ENCODE results near the gene GRK7. TPM values are rescaled to one million over a fixed set of nuclear protein-coding genes. Genes with fewer than 3 reads are reported as not detected.
"Not testable (repeated sequence)": the region's sequence is repeated elsewhere in the genome, so short reads cannot be mapped to it uniquely, and the experiment has no call there.

GRK7 gene
- total RNA-seq, 1 donor from 2014 or later, result not detected

DNA sequence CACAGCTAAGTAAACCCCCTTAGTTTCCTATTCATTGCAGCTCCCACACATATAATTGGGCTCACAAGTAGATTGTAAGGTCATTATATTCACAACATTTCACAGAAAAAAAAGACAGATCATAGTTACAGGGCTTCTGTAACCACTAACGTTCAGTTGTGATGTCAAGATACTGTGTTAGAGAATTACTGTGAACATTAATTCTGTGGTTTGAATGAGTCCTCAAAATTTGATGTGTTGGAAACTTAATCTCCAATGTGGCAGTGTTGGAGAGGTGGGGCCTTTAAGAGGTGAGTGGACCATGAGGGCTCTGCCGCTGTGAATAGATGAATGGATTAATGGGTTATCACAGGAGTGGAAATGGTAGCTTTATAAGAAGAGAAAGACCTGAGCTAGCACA, 21.3 kb downstream of the GRK7 start:
- no peak overlapping the region for H3K4me3 Mint-ChIP-seq (ENCODE audit: unreplicated experiment)
- H3K27ac Mint-ChIP-seq (ENCODE audit: unreplicated experiment), result no peak overlapping the region
- DNase-seq (ENCODE audit: low spot score), result no peak
- no peaks in the 10 kb centered on the region for H3K4me1 Mint-ChIP-seq (ENCODE audit: low read depth)
- no peaks in the 10 kb centered on the region for H3K36me3 Mint-ChIP-seq (ENCODE audit: low read depth)
- no peaks in the 10 kb centered on the region for H3K27me3 Mint-ChIP-seq (ENCODE audit: low read depth)
- TF ChIP-seq, protein P1, sequence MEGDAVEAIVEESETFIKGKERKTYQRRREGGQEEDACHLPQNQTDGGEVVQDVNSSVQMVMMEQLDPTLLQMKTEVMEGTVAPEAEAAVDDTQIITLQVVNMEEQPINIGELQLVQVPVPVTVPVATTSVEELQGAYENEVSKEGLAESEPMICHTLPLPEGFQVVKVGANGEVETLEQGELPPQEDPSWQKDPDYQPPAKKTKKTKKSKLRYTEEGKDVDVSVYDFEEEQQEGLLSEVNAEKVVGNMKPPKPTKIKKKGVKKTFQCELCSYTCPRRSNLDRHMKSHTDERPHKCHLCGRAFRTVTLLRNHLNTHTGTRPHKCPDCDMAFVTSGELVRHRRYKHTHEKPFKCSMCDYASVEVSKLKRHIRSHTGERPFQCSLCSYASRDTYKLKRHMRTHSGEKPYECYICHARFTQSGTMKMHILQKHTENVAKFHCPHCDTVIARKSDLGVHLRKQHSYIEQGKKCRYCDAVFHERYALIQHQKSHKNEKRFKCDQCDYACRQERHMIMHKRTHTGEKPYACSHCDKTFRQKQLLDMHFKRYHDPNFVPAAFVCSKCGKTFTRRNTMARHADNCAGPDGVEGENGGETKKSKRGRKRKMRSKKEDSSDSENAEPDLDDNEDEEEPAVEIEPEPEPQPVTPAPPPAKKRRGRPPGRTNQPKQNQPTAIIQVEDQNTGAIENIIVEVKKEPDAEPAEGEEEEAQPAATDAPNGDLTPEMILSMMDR (IDR thresholded peaks at IDR 0.05), result no peak
- peaks cover 3% of the 10 kb centered on the region for H3K9me3 Mint-ChIP-seq (ENCODE audit: low read depth)

DNA sequence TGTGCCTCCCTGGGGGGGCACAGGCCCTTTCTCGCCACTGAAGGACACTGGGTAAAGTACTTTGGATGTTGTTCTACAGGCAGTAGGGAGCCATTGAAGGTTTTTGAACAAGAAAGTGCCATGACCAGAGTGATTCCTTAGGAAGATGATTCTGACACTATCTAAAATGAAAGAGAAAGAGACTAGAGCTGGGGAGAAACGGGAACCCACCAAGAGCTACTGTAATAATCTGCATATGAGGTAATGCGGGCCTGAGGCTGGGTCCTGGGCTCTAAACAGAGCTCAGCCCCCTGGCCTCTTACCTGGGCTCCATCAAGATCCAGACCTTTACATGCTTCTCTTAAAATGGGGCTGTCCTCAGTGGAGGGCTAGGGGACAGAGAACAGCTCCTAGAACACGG, 24.9 kb downstream of the GRK7 start:
- Mint-ChIP-seq H3K4me1 (ENCODE audit: low read depth) (no peaks in the 10 kb centered on the region), H3K27ac (ENCODE audit: unreplicated experiment) (no peak overlapping the region), H3K4me3 (ENCODE audit: unreplicated experiment) (no peak overlapping the region), H3K36me3 (ENCODE audit: low read depth) (no peaks in the 10 kb centered on the region), H3K27me3 (ENCODE audit: low read depth) (no peaks in the 10 kb centered on the region), H3K9me3 (ENCODE audit: low read depth) (no peaks in the 10 kb centered on the region)
- TF ChIP-seq, protein P1 (IDR thresholded peaks at IDR 0.05), result no peak
- DNase-seq (ENCODE audit: low spot score), result no peak

DNA sequence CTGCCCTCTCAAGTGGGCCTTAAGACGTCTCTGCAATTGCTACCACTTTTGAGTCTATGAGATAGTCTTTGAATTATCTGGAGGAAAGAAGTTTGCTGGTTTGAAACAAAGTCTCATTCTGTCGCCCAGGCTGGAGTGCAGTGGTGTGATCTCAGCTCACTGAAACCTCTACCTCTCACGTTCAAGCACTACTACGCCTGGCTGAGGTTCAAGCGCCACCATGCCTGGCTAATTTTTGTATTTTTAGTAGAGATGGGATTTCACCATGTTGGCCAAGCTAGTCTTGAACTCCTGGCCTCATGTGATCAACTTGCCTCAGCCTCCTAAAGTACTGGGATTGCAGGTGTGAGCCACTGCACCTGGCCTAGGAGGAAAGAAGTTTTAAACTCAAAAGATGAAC, 25.5 kb downstream of the GRK7 start:
- DNase-seq (ENCODE audit: low spot score); H3K36me3 Mint-ChIP-seq (ENCODE audit: low read depth); H3K9me3 Mint-ChIP-seq (ENCODE audit: low read depth); H3K27ac Mint-ChIP-seq (ENCODE audit: unreplicated experiment); H3K4me3 Mint-ChIP-seq (ENCODE audit: unreplicated experiment); H3K27me3 Mint-ChIP-seq (ENCODE audit: low read depth); H3K4me1 Mint-ChIP-seq (ENCODE audit: low read depth): not testable (repeated sequence)

DNA sequence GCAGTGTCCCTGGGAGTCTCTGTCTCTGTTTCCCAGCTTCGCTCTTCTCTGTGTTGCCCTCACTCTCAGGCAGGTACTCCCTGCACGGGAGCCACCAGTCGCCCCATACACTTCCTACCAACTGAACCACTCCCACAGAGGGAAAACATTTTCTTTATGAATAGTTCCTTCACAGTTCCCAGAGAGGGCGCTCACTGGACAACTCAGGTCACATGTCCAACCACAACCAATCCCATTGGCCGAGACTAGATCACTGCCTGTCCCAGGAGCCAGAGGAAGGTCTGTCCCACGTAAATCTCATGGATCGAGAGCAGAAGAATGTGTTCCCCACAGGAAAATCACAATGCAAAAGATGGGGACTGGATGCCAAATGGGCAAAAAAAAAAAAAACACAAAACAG, 26.1 kb downstream of the GRK7 start:
- H3K9me3 Mint-ChIP-seq (ENCODE audit: low read depth), result no peaks in the 10 kb centered on the region
- H3K27ac Mint-ChIP-seq (ENCODE audit: unreplicated experiment), result no peak overlapping the region
- DNase-seq (ENCODE audit: low spot score), result no peak
- TF ChIP-seq, protein P1 (IDR thresholded peaks at IDR 0.05), result peak; percentile 23
- no peaks in the 10 kb centered on the region for H3K27me3 Mint-ChIP-seq (ENCODE audit: low read depth)
- no peaks in the 10 kb centered on the region for H3K4me1 Mint-ChIP-seq (ENCODE audit: low read depth)
- H3K4me3 Mint-ChIP-seq (ENCODE audit: unreplicated experiment), result no peak overlapping the region
- no peaks in the 10 kb centered on the region for H3K36me3 Mint-ChIP-seq (ENCODE audit: low read depth)

DNA sequence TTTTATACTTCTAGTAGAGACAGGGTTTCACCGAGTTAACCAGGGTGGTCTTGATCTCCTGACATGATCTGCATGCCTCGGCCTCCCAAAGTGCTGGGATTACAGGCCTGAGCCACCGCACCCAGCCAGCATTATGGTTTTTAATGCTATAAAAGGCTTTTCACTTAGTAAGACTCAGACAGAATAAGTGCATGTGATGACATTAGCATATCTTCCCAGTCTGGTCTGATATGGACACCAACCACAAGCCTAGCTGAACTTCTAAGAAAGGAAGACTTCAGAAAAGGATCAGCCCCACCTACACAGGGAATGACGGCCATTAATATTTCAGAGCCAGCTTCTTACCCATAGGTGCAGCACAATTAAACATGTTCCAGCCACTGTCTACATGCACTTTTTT, 27.0 kb downstream of the GRK7 start:
- Mint-ChIP-seq H3K27ac (ENCODE audit: unreplicated experiment) (no peak overlapping the region), H3K9me3 (ENCODE audit: low read depth) (no peaks in the 10 kb centered on the region), H3K4me1 (ENCODE audit: low read depth) (no peaks in the 10 kb centered on the region), H3K4me3 (ENCODE audit: unreplicated experiment) (no peak overlapping the region), H3K27me3 (ENCODE audit: low read depth) (no peaks in the 10 kb centered on the region), H3K36me3 (ENCODE audit: low read depth) (no peaks in the 10 kb centered on the region)
- DNase-seq (ENCODE audit: low spot score), result no peak
- TF ChIP-seq, protein P1 (IDR thresholded peaks at IDR 0.05), result no peak

DNA sequence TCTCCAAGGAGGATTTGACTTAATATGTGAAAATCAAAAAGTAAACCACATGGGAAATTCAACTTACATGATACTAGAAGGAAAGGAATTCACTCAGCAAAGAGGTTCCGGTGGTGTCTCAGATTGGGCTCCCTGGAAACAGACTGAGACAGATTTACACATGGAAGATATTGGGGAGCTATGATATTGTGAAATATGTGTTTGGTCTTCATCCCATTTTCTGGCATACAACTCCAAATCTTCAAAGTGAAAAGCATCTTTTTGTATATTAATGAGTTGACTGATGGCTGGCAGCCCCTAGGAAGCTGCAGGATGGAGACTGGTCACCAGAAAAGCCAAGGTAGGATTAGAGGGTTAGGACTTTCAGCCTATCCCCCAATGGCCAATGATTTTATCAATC, 29.3 kb downstream of the GRK7 start:
- Mint-ChIP-seq H3K4me3 (ENCODE audit: unreplicated experiment) (no peak overlapping the region), H3K36me3 (ENCODE audit: low read depth) (no peaks in the 10 kb centered on the region), H3K27me3 (ENCODE audit: low read depth) (no peaks in the 10 kb centered on the region), H3K9me3 (ENCODE audit: low read depth) (no peaks in the 10 kb centered on the region), H3K27ac (ENCODE audit: unreplicated experiment) (no peak overlapping the region), H3K4me1 (ENCODE audit: low read depth) (peaks cover 3% of the 10 kb centered on the region)
- DNase-seq (ENCODE audit: low spot score), result no peak
- TF ChIP-seq, protein P1 (IDR thresholded peaks at IDR 0.05), result no peak

All from chondrocyte (in vitro differentiated cells).